ENCODE measurements around the gene LPAR4. TPM values are rescaled to one million over a fixed set of nuclear protein-coding genes. Genes with fewer than 3 reads are reported as not detected.

LPAR4 gene
- total and polyA plus RNA-seq, 2 donors from 2014 or later: 0.16 TPM; not detected in 1

GRCh38 chrX:78754917-78755316 is 7.4 kb downstream of the LPAR4 start:
- H3K9ac ChIP-seq (ENCODE audit: low read length in 3 of 3): no peak overlapping the region
- no peaks in the 10 kb centered on the region for H3K9me3 ChIP-seq (ENCODE audit: control insufficient read depth in 2 of 3, insufficient read depth in 1 of 3, low read length in 3 of 3)
- no peaks in the 10 kb centered on the region for H3K36me3 ChIP-seq (ENCODE audit: control insufficient read depth in 2 of 3, insufficient read depth in 3 of 3, low read length in 3 of 3)
- no peaks in the 10 kb centered on the region for H3K27me3 ChIP-seq (ENCODE audit: control insufficient read depth, insufficient read depth, low read length)
- no peaks in the 10 kb centered on the region for H3K4me1 ChIP-seq (ENCODE audit: control insufficient read depth in 2 of 3, insufficient read depth in 2 of 3, low read depth in 1 of 3, low read length in 3 of 3)
- DNase-seq: no peak
- no peak for FAIRE-seq
- H3K27ac ChIP-seq (ENCODE audit: low read depth in 2 of 2, low read length in 2 of 2): no peak overlapping the region
- intact Hi-C loops (cut with DNase I): no loop called here
- H3K4me3 ChIP-seq (ENCODE audit: low read length in 3 of 3): no peak overlapping the region
- TF ChIP-seq CTCF (IDR thresholded peaks at IDR 0.05; ENCODE audit: borderline replicate concordance, extremely low read depth, insufficient read depth): no peak

- no peaks in the 10 kb centered on the region for H3K36me3 ChIP-seq (ENCODE audit: control insufficient read depth in 2 of 3, insufficient read depth in 3 of 3, low read length in 3 of 3)
- FAIRE-seq (no peak), DNase-seq (no peak)
- H3K9ac ChIP-seq (ENCODE audit: low read length in 3 of 3): no peak overlapping the region
- no peak overlapping the region for H3K27ac ChIP-seq (ENCODE audit: low read depth in 2 of 2, low read length in 2 of 2)
- no peaks in the 10 kb centered on the region for H3K4me1 ChIP-seq (ENCODE audit: control insufficient read depth in 2 of 3, insufficient read depth in 2 of 3, low read depth in 1 of 3, low read length in 3 of 3)
- H3K9me3 ChIP-seq (ENCODE audit: control insufficient read depth in 2 of 3, insufficient read depth in 1 of 3, low read length in 3 of 3): no peaks in the 10 kb centered on the region
- TF ChIP-seq CTCF (IDR thresholded peaks at IDR 0.05; ENCODE audit: borderline replicate concordance, extremely low read depth, insufficient read depth): no peak
- no peaks in the 10 kb centered on the region for H3K27me3 ChIP-seq (ENCODE audit: control insufficient read depth, insufficient read depth, low read length)
- intact Hi-C loops (cut with DNase I): no loop called here
- no peak overlapping the region for H3K4me3 ChIP-seq (ENCODE audit: low read length in 3 of 3)
These were observed 11.6 kb downstream of the LPAR4 start for GRCh38 chrX:78759081-78759480.

- no peaks in the 10 kb centered on the region for H3K4me1 ChIP-seq (ENCODE audit: control insufficient read depth in 2 of 3, insufficient read depth in 2 of 3, low read depth in 1 of 3, low read length in 3 of 3)
- intact Hi-C loops (cut with DNase I): no loop called here
- no peaks in the 10 kb centered on the region for H3K27me3 ChIP-seq (ENCODE audit: control insufficient read depth, insufficient read depth, low read length)
- H3K36me3 ChIP-seq (ENCODE audit: control insufficient read depth in 2 of 3, insufficient read depth in 3 of 3, low read length in 3 of 3): no peaks in the 10 kb centered on the region
- FAIRE-seq (no peak), DNase-seq (no peak)
- H3K9me3 ChIP-seq (ENCODE audit: control insufficient read depth in 2 of 3, insufficient read depth in 1 of 3, low read length in 3 of 3): no peaks in the 10 kb centered on the region
- H3K9ac ChIP-seq (ENCODE audit: low read length in 3 of 3): no peak overlapping the region
- no peak overlapping the region for H3K4me3 ChIP-seq (ENCODE audit: low read length in 3 of 3)
- no peak for TF ChIP-seq CTCF (IDR thresholded peaks at IDR 0.05; ENCODE audit: borderline replicate concordance, extremely low read depth, insufficient read depth)
- no peak overlapping the region for H3K27ac ChIP-seq (ENCODE audit: low read depth in 2 of 2, low read length in 2 of 2)
These were observed 21.7 kb downstream of the LPAR4 start for GRCh38 chrX:78769101-78769755.

GRCh38 chrX:78769946-78770345 is 22.4 kb downstream of the LPAR4 start:
- FAIRE-seq (no peak), DNase-seq (no peak)
- Histone ChIP-seq H3K27ac (ENCODE audit: low read depth in 2 of 2, low read length in 2 of 2) (no peak overlapping the region), H3K4me1 (ENCODE audit: control insufficient read depth in 2 of 3, insufficient read depth in 2 of 3, low read depth in 1 of 3, low read length in 3 of 3) (no peaks in the 10 kb centered on the region), H3K27me3 (ENCODE audit: control insufficient read depth, insufficient read depth, low read length) (no peaks in the 10 kb centered on the region), H3K36me3 (ENCODE audit: control insufficient read depth in 2 of 3, insufficient read depth in 3 of 3, low read length in 3 of 3) (no peaks in the 10 kb centered on the region), H3K4me3 (ENCODE audit: low read length in 3 of 3) (no peak overlapping the region), H3K9ac (ENCODE audit: low read length in 3 of 3) (no peak overlapping the region), H3K9me3 (ENCODE audit: control insufficient read depth in 2 of 3, insufficient read depth in 1 of 3, low read length in 3 of 3) (no peaks in the 10 kb centered on the region)
- no peak for TF ChIP-seq CTCF (IDR thresholded peaks at IDR 0.05; ENCODE audit: borderline replicate concordance, extremely low read depth, insufficient read depth)
- intact Hi-C loops (cut with DNase I): no loop called here
